Vagina (tissue), 2 donors: ENCODE results near the gene GBGT1. TPM values are rescaled to one million over a fixed set of nuclear protein-coding genes. Genes with fewer than 3 reads are reported as not detected.

ENCODE experiments used
- DNase-seq, 2 donors: peaks; one replicate each; pipeline ENCODE4 v3.0.0-alpha.2; 2017; ENCODE audit errors: extremely low spot score in 2 of 2
- H3K27ac ChIP-seq: fragments of 200-600 bp; sonication (generic); one replicate; pipeline ENCODE4 v1.5.1; 2019
- H3K27me3 ChIP-seq: fragments of 200-600 bp; sonication (generic); one replicate; pipeline ENCODE4 v1.5.1; 2019
- H3K36me3 ChIP-seq, 2 donors: fragments of 200-600 bp; sonication (generic); one replicate each; pipeline ENCODE4 v1.5.1; 2017 to 2019
- H3K4me1 ChIP-seq: fragments of 200-600 bp; sonication (generic); one replicate; pipeline ENCODE4 v1.5.1; 2019
- H3K4me3 ChIP-seq, 2 donors: fragments of 200-600 bp; sonication (generic); 1 replicate in 1 of 2; 2 replicates in 1 of 2; pipeline ENCODE4 v1.5.1; 2016 to 2019
- H3K9me3 ChIP-seq: fragments of 200-600 bp; sonication (generic); one replicate; pipeline ENCODE4 v1.5.1; 2019
- CTCF ChIP-seq, 3 experiments: fragments of 450-650 bp in 2 of 3; fragments of 200-600 bp in 1 of 3; sonication (generic) in 1 of 3; IDR thresholded peaks; one replicate each; pipeline ENCODE4 v1.5.1; 2017 to 2019; ENCODE audit warnings: antibody characterized with exemption in 3 of 3, mild to moderate bottlenecking in 2 of 3, moderate library complexity in 2 of 3
- POLR2A ChIP-seq, 2 donors: fragments of 450-650 bp; IDR thresholded peaks; one replicate each; pipeline ENCODE4 v1.6.1; 2017; ENCODE audit warnings: antibody characterized with exemption in 2 of 2, mild to moderate bottlenecking in 2 of 2, moderate library complexity in 2 of 2
- POLR2AphosphoS5 ChIP-seq, 2 donors: sonication (generic); formaldehyde crosslinking; IDR thresholded peaks; one replicate each; pipeline ENCODE4 v1.9.0; 2017; ENCODE audit warnings: antibody characterized with exemption in 2 of 2, mild to moderate bottlenecking in 2 of 2, low read depth in 1 of 2; ENCODE audit not compliant: insufficient read depth in 1 of 2
- intact Hi-C: fragments of 100-400 bp; cut with DNase I; formaldehyde crosslinking; loops from one replicate; pipeline ENCODE4 v1.15.1; 2023
- total RNA-seq: library from RNA; depleted of rRNA; stranded (reverse); fragments of >200 nt; gene quantifications from one replicate; pipeline ENCODE4 v1.2.3, GENCODE V29; 2016

GBGT1 gene
- total RNA-seq, 1 donor from 2014 or later, result 27.0 TPM

GRCh38 chr9:133168432-133168831 is 4.7 kb upstream of the GBGT1 start:
- intact Hi-C loops, result no loop called here
- DNase-seq, result no peak
- peaks cover 8% of the 10 kb centered on the region for H3K4me1 ChIP-seq
- no peaks in the 10 kb centered on the region for H3K9me3 ChIP-seq
- TF ChIP-seq POLR2AphosphoS5 (IDR thresholded peaks at IDR 0.05; ENCODE audit: insufficient read depth in 1 of 2, low read depth in 1 of 2) (no peak), POLR2A (IDR thresholded peaks at IDR 0.05) (no peak), CTCF (IDR thresholded peaks at IDR 0.05) (no peak)
- H3K36me3 ChIP-seq, result no peaks in the 10 kb centered on the region
- H3K27me3 ChIP-seq, result no peaks in the 10 kb centered on the region
- no peak overlapping the region for H3K4me3 ChIP-seq
- no peak overlapping the region for H3K27ac ChIP-seq

- Histone ChIP-seq H3K9me3 (no peaks in the 10 kb centered on the region), H3K4me3 (no peak overlapping the region), H3K36me3 (no peaks in the 10 kb centered on the region), H3K4me1 (peaks cover 14% of the 10 kb centered on the region), H3K27ac (no peak overlapping the region), H3K27me3 (no peaks in the 10 kb centered on the region)
- no peak for TF ChIP-seq CTCF (IDR thresholded peaks at IDR 0.05)
- TF ChIP-seq POLR2AphosphoS5 (IDR thresholded peaks at IDR 0.05; ENCODE audit: insufficient read depth in 1 of 2, low read depth in 1 of 2), result no peak
- DNase-seq, result no peak
- intact Hi-C loops, result no loop called here
Observed at GRCh38 chr9:133167769-133168168, 4.1 kb upstream of the GBGT1 start.

- H3K27ac ChIP-seq, result no peak overlapping the region
- DNase-seq, result no peak
- no peak overlapping the region for H3K4me3 ChIP-seq
- H3K4me1 ChIP-seq, result peaks cover 20% of the 10 kb centered on the region
- H3K27me3 ChIP-seq, result no peaks in the 10 kb centered on the region
- TF ChIP-seq CTCF (IDR thresholded peaks at IDR 0.05) (no peak), POLR2A (IDR thresholded peaks at IDR 0.05) (no peak), POLR2AphosphoS5 (IDR thresholded peaks at IDR 0.05; ENCODE audit: insufficient read depth in 1 of 2, low read depth in 1 of 2) (no peak)
- H3K36me3 ChIP-seq, result no peaks in the 10 kb centered on the region
- intact Hi-C loops, result no loop called here
- no peaks in the 10 kb centered on the region for H3K9me3 ChIP-seq
Observed at GRCh38 chr9:133167096-133167730, 3.5 kb upstream of the GBGT1 start.

GRCh38 chr9:133166392-133166791 is 2.7 kb upstream of the GBGT1 start:
- no peak for DNase-seq
- no peaks in the 10 kb centered on the region for H3K36me3 ChIP-seq
- H3K27ac ChIP-seq, result no peak overlapping the region
- peaks cover 25% of the 10 kb centered on the region for H3K4me1 ChIP-seq
- TF ChIP-seq POLR2A (IDR thresholded peaks at IDR 0.05) (no peak), POLR2AphosphoS5 (IDR thresholded peaks at IDR 0.05; ENCODE audit: insufficient read depth in 1 of 2, low read depth in 1 of 2) (no peak), CTCF (IDR thresholded peaks at IDR 0.05) (no peak)
- intact Hi-C loops, result no loop called here
- H3K4me3 ChIP-seq, result no peak overlapping the region
- no peaks in the 10 kb centered on the region for H3K27me3 ChIP-seq
- H3K9me3 ChIP-seq, result no peaks in the 10 kb centered on the region

- no peaks in the 10 kb centered on the region for H3K9me3 ChIP-seq
- no peak overlapping the region for H3K27ac ChIP-seq
- H3K27me3 ChIP-seq, result no peaks in the 10 kb centered on the region
- no peak overlapping the region for H3K4me3 ChIP-seq
- H3K4me1 ChIP-seq, result peaks cover 33% of the 10 kb centered on the region
- no peaks in the 10 kb centered on the region for H3K36me3 ChIP-seq
- no peak for DNase-seq
- TF ChIP-seq POLR2A (IDR thresholded peaks at IDR 0.05), result no peak
- TF ChIP-seq POLR2AphosphoS5 (IDR thresholded peaks at IDR 0.05; ENCODE audit: insufficient read depth in 1 of 2, low read depth in 1 of 2), result no peak
- no peak for TF ChIP-seq CTCF (IDR thresholded peaks at IDR 0.05)
- intact Hi-C loops, result no loop called here
Observed at GRCh38 chr9:133165452-133165730, 1.7 kb upstream of the GBGT1 start.
